Liver (tissue), 9 donors: ENCODE results near the gene HSD17B11. TPM values are rescaled to one million over a fixed set of nuclear protein-coding genes. Genes with fewer than 3 reads are reported as not detected.

Experiments
- DNase-seq: peaks from one replicate; pipeline ENCODE4 v3.0.0-alpha.2; 2017; ENCODE audit warnings: low spot score
- H3K27ac ChIP-seq, 2 donors: one replicate each; pipeline ENCODE4 v1.7.0; 2013; ENCODE audit warnings: inconsistent platforms in 2 of 2, low read length in 2 of 2, control low read depth in 1 of 2, low read depth in 1 of 2, mild to moderate bottlenecking in 1 of 2
- H3K27me3 ChIP-seq, 4 donors: one replicate each; pipeline versions ENCODE4 v1.6.1 to v1.7.0; 2013; ENCODE audit warnings: low read length in 3 of 4, inconsistent platforms in 1 of 4, mild to moderate bottlenecking in 1 of 4, moderate library complexity in 1 of 4; ENCODE audit not compliant: control insufficient read depth in 4 of 4, insufficient read depth in 4 of 4
- H3K36me3 ChIP-seq, 4 donors: one replicate each; pipeline versions ENCODE4 v1.6.1 to v1.7.0; 2013; ENCODE audit warnings: low read length in 3 of 4, mild to moderate bottlenecking in 3 of 4, low read depth in 1 of 4, moderate library complexity in 1 of 4; ENCODE audit not compliant: control insufficient read depth in 4 of 4, insufficient read depth in 3 of 4
- H3K4me1 ChIP-seq, 4 donors: one replicate each; pipeline versions ENCODE4 v1.6.1 to v1.7.0; 2013; ENCODE audit warnings: low read length in 3 of 4, mild to moderate bottlenecking in 3 of 4, moderate library complexity in 1 of 4; ENCODE audit not compliant: control insufficient read depth in 4 of 4, insufficient read depth in 4 of 4
- H3K4me3 ChIP-seq, 3 donors: one replicate each; pipeline versions ENCODE4 v1.6.1 to v1.7.0; 2013; ENCODE audit warnings: low read length in 3 of 3, control low read depth in 1 of 3, low read depth in 1 of 3, mild to moderate bottlenecking in 1 of 3
- H3K9ac ChIP-seq, 2 donors: one replicate each; pipeline ENCODE4 v1.7.0; 2013; ENCODE audit warnings: low read length in 2 of 2, mild to moderate bottlenecking in 2 of 2, moderate library complexity in 2 of 2, control low read depth in 1 of 2, low read depth in 1 of 2
- H3K9me3 ChIP-seq, 4 donors: one replicate each; pipeline versions ENCODE4 v1.6.1 to v1.7.0; 2013; ENCODE audit warnings: low read length in 3 of 4; ENCODE audit not compliant: control insufficient read depth in 4 of 4
- CTCF ChIP-seq: fragments of 150-350 bp; IDR thresholded peaks from 2 replicates; pipeline ENCODE4 v1.5.1; 2017; ENCODE audit warnings: improper control_type of control experiment, low read depth, low read length; ENCODE audit not compliant: missing input control
- EGR1 ChIP-seq, 2 donors: IDR thresholded peaks; 2 replicates each; pipeline ENCODE4 v1.6.1; 2016 to 2018; ENCODE audit warnings: antibody characterized with exemption in 2 of 2, low read depth in 2 of 2
- FOXA1 ChIP-seq: IDR thresholded peaks from 2 replicates; pipeline ENCODE4 v1.6.1; 2016; ENCODE audit warnings: antibody characterized with exemption
- FOXA2 ChIP-seq: IDR thresholded peaks from 2 replicates; pipeline ENCODE4 v1.6.1; 2016; ENCODE audit warnings: antibody characterized with exemption
- GABPA ChIP-seq, 2 donors: IDR thresholded peaks in 1 of 2; conservative IDR thresholded peaks in 1 of 2; 2 replicates each; pipeline ENCODE4 v1.6.1; 2016; ENCODE audit warnings: antibody characterized with exemption in 2 of 2, mild to moderate bottlenecking in 1 of 2, moderate library complexity in 1 of 2
- HNF4A ChIP-seq, 2 donors: conservative IDR thresholded peaks; 2 replicates each; pipeline ENCODE4 v1.6.1; 2016; ENCODE audit warnings: antibody characterized with exemption in 2 of 2, mild to moderate bottlenecking in 2 of 2
- HNF4G ChIP-seq: IDR thresholded peaks from 2 replicates; pipeline ENCODE4 v1.6.1; 2016; ENCODE audit warnings: antibody characterized with exemption
- JUND ChIP-seq, 2 donors: IDR thresholded peaks; 2 replicates each; pipeline ENCODE4 v1.6.1; 2016; ENCODE audit warnings: antibody characterized with exemption in 2 of 2
- MAX ChIP-seq: IDR thresholded peaks from 2 replicates; pipeline ENCODE4 v1.6.1; 2016; ENCODE audit warnings: antibody characterized with exemption
- NR2F2 ChIP-seq: IDR thresholded peaks from 2 replicates; pipeline ENCODE4 v1.6.1; 2016; ENCODE audit warnings: antibody characterized with exemption
- RAD21 ChIP-seq, 2 donors: IDR thresholded peaks; 2 replicates each; pipeline ENCODE4 v1.6.1; 2016; ENCODE audit warnings: antibody characterized with exemption in 2 of 2, mild to moderate bottlenecking in 2 of 2
- REST ChIP-seq: IDR thresholded peaks from 2 replicates; pipeline ENCODE4 v1.6.1; 2016; ENCODE audit warnings: antibody characterized with exemption, mild to moderate bottlenecking
- RXRA ChIP-seq, 2 donors: IDR thresholded peaks; 2 replicates each; pipeline ENCODE4 v1.6.1; 2017 to 2018; ENCODE audit warnings: antibody characterized with exemption in 2 of 2, mild to moderate bottlenecking in 1 of 2
- SP1 ChIP-seq: IDR thresholded peaks from 2 replicates; pipeline ENCODE4 v1.6.1; 2018; ENCODE audit warnings: antibody characterized with exemption, mild to moderate bottlenecking
- TAF1 ChIP-seq: conservative IDR thresholded peaks from 2 replicates; pipeline ENCODE4 v1.6.1; 2016; ENCODE audit warnings: antibody characterized with exemption, mild to moderate bottlenecking
- YY1 ChIP-seq: IDR thresholded peaks from 2 replicates; pipeline ENCODE4 v1.6.1; 2016; ENCODE audit warnings: antibody characterized with exemption, mild to moderate bottlenecking
- WGBS: extraction: QIAGEN DNeasy Blood & Tissue Kit; methylation state at CpG from one replicate; pipeline ENCODE4 v1.1.7; 2013; 5-methylcytosine and 5-hydroxymethylcytosine counted together
- polyA plus RNA-seq, 2 donors: library from polyadenylated mRNA; stranded (reverse) in 1 of 2; unstranded in 1 of 2; fragments of 200-250 nt in 1 of 2; fragments of >200 nt in 1 of 2; fragmentation: Nextera tagmentation in 1 of 2; extraction: Ambion mirVana in 1 of 2; gene quantifications; one replicate each; pipeline versions ENCODE4 v1.2.1 to v1.2.3, GENCODE V29; 2013 to 2015
- total RNA-seq, 2 donors: library from RNA; depleted of rRNA; stranded (reverse); fragments of >200 nt; gene quantifications; one replicate each; pipeline ENCODE4 v1.2.3, GENCODE V29; 2014
- TF ChIP-seq, protein P1 (sequence below): IDR thresholded peaks from 2 replicates; pipeline ENCODE4 v1.6.1; 2016; ENCODE audit warnings: antibody characterized with exemption
- TF ChIP-seq, protein P2 (sequence below): IDR thresholded peaks from 2 replicates; pipeline ENCODE4 v1.6.1; 2016; ENCODE audit warnings: antibody characterized with exemption
- donor health status: healthy.
- donor health status: healthy.
- donor health status: healthy.
- donor health status: healthy.
- donor health status: healthy.

The HSD17B11 gene
- total and polyA plus RNA-seq, 4 donors, result 94.8 to 133 (median 115) TPM

DNA sequence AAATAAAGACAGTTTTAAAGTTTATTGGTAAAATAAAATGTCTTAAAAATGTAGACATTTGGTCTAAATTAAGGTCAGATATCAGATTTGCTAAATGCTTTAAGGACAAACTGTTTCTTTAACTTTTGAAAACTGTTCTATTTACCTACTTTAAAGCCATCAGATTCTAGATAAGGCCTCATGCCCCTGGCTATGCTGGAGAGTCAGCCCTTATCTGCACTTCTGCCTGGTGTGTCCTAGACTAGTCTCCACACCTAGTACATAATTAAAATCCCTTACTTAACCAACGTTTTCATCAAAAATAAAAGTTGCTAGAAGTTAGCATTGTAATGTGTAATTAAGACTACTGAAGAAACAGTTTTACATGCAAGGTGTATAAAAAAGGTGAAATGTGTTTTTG is 25.6 kb downstream of the HSD17B11 start:
- Histone ChIP-seq H3K4me1 (peaks cover 3 to 7% (median 3%) of the 10 kb centered on the region in 4 donors), H3K36me3 (peaks cover 15 to 51% (median 29%) of the 10 kb centered on the region in 4 donors), H3K27ac (no peak overlapping the region), H3K27me3 (no peaks in the 10 kb centered on the region), H3K4me3 (no peak overlapping the region), H3K9me3 (no peaks in the 10 kb centered on the region), H3K9ac (no peak overlapping the region)
- 47% methylated on average over 1 of the region's 1 CpG for WGBS
- TF ChIP-seq CTCF (no peak), HNF4G (no peak), RXRA (IDR thresholded peaks at IDR 0.05) (no peak), FOXA2 (no peak), YY1 (no peak), EGR1 (IDR thresholded peaks at IDR 0.05; ENCODE audit: low read depth in 2 of 2) (no peak), TAF1 (no peak), MAX (no peak)
- TF ChIP-seq, protein P1, sequence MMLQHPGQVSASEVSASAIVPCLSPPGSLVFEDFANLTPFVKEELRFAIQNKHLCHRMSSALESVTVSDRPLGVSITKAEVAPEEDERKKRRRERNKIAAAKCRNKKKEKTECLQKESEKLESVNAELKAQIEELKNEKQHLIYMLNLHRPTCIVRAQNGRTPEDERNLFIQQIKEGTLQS, result no peak
- no peak for DNase-seq

DNA sequence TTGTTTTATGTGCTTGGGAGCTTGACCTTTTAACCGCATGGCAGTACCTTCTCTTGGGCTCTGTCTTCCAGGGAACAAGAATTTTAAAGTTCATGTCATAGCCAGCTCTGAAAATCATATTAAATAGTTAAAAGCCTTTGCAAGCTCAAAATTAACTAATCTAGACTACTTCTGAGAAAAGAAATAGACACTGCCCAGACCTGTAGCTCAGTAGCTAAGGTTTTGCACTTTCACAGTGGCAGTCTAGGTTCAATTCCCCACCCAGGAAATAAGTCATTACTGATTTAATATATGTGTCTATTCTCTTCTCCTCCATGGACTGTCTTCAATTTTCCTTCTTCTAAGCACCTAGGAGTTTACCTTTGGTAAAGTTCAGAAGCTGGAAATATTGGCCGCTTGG is 27.4 kb downstream of the HSD17B11 start:
- Histone ChIP-seq H3K9me3 (no peaks in the 10 kb centered on the region), H3K36me3 (peaks cover 12 to 46% (median 28%) of the 10 kb centered on the region in 4 donors), H3K27ac (no peak overlapping the region), H3K9ac (no peak overlapping the region), H3K4me1 (peaks cover 3 to 11% (median 4%) of the 10 kb centered on the region in 4 donors), H3K4me3 (no peak overlapping the region), H3K27me3 (no peaks in the 10 kb centered on the region)
- DNase-seq, result no peak
- 96% methylated on average over 2 of the region's 2 CpGs for WGBS
- TF ChIP-seq, protein P2, sequence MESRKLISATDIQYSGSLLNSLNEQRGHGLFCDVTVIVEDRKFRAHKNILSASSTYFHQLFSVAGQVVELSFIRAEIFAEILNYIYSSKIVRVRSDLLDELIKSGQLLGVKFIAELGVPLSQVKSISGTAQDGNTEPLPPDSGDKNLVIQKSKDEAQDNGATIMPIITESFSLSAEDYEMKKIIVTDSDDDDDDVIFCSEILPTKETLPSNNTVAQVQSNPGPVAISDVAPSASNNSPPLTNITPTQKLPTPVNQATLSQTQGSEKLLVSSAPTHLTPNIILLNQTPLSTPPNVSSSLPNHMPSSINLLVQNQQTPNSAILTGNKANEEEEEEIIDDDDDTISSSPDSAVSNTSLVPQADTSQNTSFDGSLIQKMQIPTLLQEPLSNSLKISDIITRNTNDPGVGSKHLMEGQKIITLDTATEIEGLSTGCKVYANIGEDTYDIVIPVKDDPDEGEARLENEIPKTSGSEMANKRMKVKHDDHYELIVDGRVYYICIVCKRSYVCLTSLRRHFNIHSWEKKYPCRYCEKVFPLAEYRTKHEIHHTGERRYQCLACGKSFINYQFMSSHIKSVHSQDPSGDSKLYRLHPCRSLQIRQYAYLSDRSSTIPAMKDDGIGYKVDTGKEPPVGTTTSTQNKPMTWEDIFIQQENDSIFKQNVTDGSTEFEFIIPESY, result no peak
- TF ChIP-seq JUND (IDR thresholded peaks at IDR 0.05), result no peak
- TF ChIP-seq YY1, result no peak
- no peak for TF ChIP-seq HNF4A (conservative IDR thresholded peaks at IDR 0.05)
- no peak for TF ChIP-seq FOXA1
- TF ChIP-seq HNF4G, result no peak
- TF ChIP-seq, protein P1, result no peak
- no peak for TF ChIP-seq NR2F2
- no peak for TF ChIP-seq SP1
- TF ChIP-seq REST, result no peak
- TF ChIP-seq FOXA2, result no peak
- TF ChIP-seq GABPA (IDR thresholded peaks at IDR 0.05 in 1 of 2, conservative IDR thresholded peaks at IDR 0.05 in 1 of 2), result no peak
- no peak for TF ChIP-seq TAF1
- TF ChIP-seq CTCF, result no peak
- no peak for TF ChIP-seq RAD21 (IDR thresholded peaks at IDR 0.05)
- TF ChIP-seq MAX, result no peak
